Fibroblast of lung (primary cell): Measurements from ENCODE around the gene ACTR2. TPM values are rescaled to one million over a fixed set of nuclear protein-coding genes. Genes with fewer than 3 reads are reported as not detected.
A peak's percentile ranks its signal among the peaks of the same experiment; 100 is the strongest.

Experiments
- DNase-seq, 2 donors: peaks; one replicate each; pipeline versions ENCODE4 v3.0.0 to v3.0.0-alpha.2; 2010; ENCODE audit warnings: low read depth in 2 of 2
- H2AFZ ChIP-seq: 2 replicates; pipeline ENCODE4 v1.5.1; 2012; ENCODE audit warnings: low read length, control low read depth, inconsistent platforms
- H3K27ac ChIP-seq: 2 replicates; pipeline ENCODE4 v1.5.1; 2011; ENCODE audit warnings: low read length, control low read depth; ENCODE audit not compliant: insufficient read depth
- H3K27me3 ChIP-seq: 2 replicates; pipeline ENCODE4 v1.5.1; 2011; ENCODE audit warnings: mild to moderate bottlenecking, low read length; ENCODE audit not compliant: control insufficient read depth, insufficient read depth
- H3K36me3 ChIP-seq: 2 replicates; pipeline ENCODE4 v1.5.1; 2011; ENCODE audit warnings: low read length; ENCODE audit not compliant: control insufficient read depth, insufficient read depth
- H3K4me1 ChIP-seq: 2 replicates; pipeline ENCODE4 v1.5.1; 2011; ENCODE audit warnings: low read length; ENCODE audit not compliant: control insufficient read depth, insufficient read depth; ENCODE audit errors: extremely low read depth
- H3K4me2 ChIP-seq: 2 replicates; pipeline ENCODE4 v1.5.1; 2011; ENCODE audit warnings: low read length, control low read depth; ENCODE audit not compliant: insufficient read depth; ENCODE audit errors: extremely low read depth
- H3K4me3 ChIP-seq, 4 experiments: fragments of 200-600 bp in 1 of 4; sonication (generic) in 1 of 4; replicated peaks in 1 of 4; 2 replicates each; pipeline ENCODE4 v1.5.1; 2011 to 2016; ENCODE audit warnings: low read length in 4 of 4, low read depth in 3 of 4, mild to moderate bottlenecking in 3 of 4, control low read depth in 2 of 4, inconsistent platforms in 1 of 4, mixed read lengths in 1 of 4; ENCODE audit not compliant: insufficient read depth in 1 of 4; ENCODE audit errors: control extremely low read depth in 1 of 4
- H3K79me2 ChIP-seq: 2 replicates; pipeline ENCODE4 v1.5.1; 2012; ENCODE audit warnings: mild to moderate bottlenecking, low read length, inconsistent platforms; ENCODE audit not compliant: control insufficient read depth, insufficient read depth
- H3K9ac ChIP-seq: 2 replicates; pipeline ENCODE4 v1.5.1; 2011; ENCODE audit warnings: mild to moderate bottlenecking, low read length, control low read depth; ENCODE audit not compliant: insufficient read depth
- H3K9me3 ChIP-seq: 2 replicates; pipeline ENCODE4 v1.5.1; 2012; ENCODE audit warnings: low read depth, low read length; ENCODE audit not compliant: control insufficient read depth, insufficient read depth
- H4K20me1 ChIP-seq: 2 replicates; pipeline ENCODE4 v1.5.1; 2011; ENCODE audit warnings: low read length; ENCODE audit not compliant: control insufficient read depth, insufficient read depth; ENCODE audit errors: extremely low read depth
- EZH2 ChIP-seq: IDR thresholded peaks from 2 replicates; pipeline ENCODE4 v1.5.1; 2012; ENCODE audit warnings: low read length, control low read depth, mild to moderate bottlenecking; ENCODE audit errors: missing control alignments
- polyA plus RNA-seq, 2 donors: library from polyadenylated mRNA; depleted of rRNA in 1 of 2; stranded (reverse) in 1 of 2; unstranded in 1 of 2; fragments of >200 nt; gene quantifications; 2 replicates each; pipeline ENCODE4 v1.2.1, GENCODE V29; 2011 to 2012; ENCODE audit warnings: missing spikeins in 1 of 2
- total RNA-seq: library from RNA; depleted of rRNA; stranded (reverse); fragments of >200 nt; gene quantifications from 2 replicates; pipeline ENCODE4 v1.2.1, GENCODE V29; 2014
- TF ChIP-seq, protein P1 (sequence below), 2 donors: IDR thresholded peaks in 1 of 2; conservative IDR thresholded peaks in 1 of 2; 1 replicate in 1 of 2; 2 replicates in 1 of 2; pipeline ENCODE4 v1.5.1; 2011 to 2012; ENCODE audit warnings: low read length in 2 of 2, control low read depth in 1 of 2, inconsistent platforms in 1 of 2, low read depth in 1 of 2, mild to moderate bottlenecking in 1 of 2

Gene ACTR2
- total and polyA plus RNA-seq, 2 donors (not counting 1 experiment from before 2014, with no cell fraction given): 90.2 to 192 TPM

DNA sequence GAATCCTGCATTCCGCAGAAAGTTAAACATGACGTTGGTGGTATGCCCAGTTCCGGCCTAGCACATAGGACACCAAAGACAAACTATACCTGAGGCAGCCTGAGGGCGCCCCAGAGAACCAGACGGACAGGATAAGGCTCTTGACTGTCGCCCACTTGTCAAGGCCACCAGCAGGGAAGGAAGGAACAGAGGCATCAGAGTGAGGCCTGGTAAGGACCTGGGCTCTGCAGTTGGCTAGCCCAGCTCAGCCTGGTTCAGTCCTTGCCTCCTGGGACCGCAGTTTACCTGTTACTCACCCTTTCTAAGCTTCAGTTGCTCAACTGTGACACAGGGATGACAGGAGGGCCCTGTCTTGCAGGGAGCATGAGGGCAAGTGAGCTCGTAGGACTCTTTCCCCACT lies 82.1 kb downstream of the ACTR2 start:
- TF ChIP-seq EZH2: no peak
- TF ChIP-seq, protein P1, sequence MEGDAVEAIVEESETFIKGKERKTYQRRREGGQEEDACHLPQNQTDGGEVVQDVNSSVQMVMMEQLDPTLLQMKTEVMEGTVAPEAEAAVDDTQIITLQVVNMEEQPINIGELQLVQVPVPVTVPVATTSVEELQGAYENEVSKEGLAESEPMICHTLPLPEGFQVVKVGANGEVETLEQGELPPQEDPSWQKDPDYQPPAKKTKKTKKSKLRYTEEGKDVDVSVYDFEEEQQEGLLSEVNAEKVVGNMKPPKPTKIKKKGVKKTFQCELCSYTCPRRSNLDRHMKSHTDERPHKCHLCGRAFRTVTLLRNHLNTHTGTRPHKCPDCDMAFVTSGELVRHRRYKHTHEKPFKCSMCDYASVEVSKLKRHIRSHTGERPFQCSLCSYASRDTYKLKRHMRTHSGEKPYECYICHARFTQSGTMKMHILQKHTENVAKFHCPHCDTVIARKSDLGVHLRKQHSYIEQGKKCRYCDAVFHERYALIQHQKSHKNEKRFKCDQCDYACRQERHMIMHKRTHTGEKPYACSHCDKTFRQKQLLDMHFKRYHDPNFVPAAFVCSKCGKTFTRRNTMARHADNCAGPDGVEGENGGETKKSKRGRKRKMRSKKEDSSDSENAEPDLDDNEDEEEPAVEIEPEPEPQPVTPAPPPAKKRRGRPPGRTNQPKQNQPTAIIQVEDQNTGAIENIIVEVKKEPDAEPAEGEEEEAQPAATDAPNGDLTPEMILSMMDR (conservative IDR thresholded peaks at IDR 0.05 in 1 of 2, IDR thresholded peaks at IDR 0.05 in 1 of 2; ENCODE audit: low read depth in 1 of 2, low read length in 2 of 2): no peak
- H3K79me2 ChIP-seq: no peaks in the 10 kb centered on the region
- H3K27ac ChIP-seq: peak overlapping the region; percentile 54
- no peak for DNase-seq
- H3K4me3 ChIP-seq: no peak overlapping the region
- H4K20me1 ChIP-seq: no peaks in the 10 kb centered on the region
- peaks cover 7% of the 10 kb centered on the region for H3K4me1 ChIP-seq
- no peak overlapping the region for H2AFZ ChIP-seq
- no peak overlapping the region for H3K4me2 ChIP-seq
- no peaks in the 10 kb centered on the region for H3K27me3 ChIP-seq
- H3K9me3 ChIP-seq: no peaks in the 10 kb centered on the region
- no peak overlapping the region for H3K9ac ChIP-seq
- H3K36me3 ChIP-seq: peaks cover 18% of the 10 kb centered on the region

DNA sequence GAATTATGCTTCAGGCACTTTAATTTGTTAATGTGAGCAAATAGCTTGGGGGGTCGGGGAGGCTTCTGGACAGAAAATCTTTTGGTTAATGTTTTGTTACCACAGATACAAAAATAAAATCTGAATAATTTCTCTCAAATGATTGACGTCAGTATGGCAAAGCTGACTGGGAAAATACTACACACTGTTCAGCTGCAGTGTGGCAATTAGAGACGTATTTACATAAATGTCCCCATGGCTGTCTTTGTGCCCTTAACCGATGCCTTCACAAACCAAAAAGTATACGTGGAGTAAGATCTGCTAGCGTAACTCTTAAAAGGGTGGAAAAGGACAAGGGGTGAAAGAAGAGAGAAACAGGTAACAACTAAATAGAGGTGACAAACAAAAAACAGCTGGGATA lies 83.4 kb downstream of the ACTR2 start:
- Histone ChIP-seq H2AFZ (no peak overlapping the region), H3K27me3 (no peaks in the 10 kb centered on the region), H3K27ac (no peak overlapping the region), H3K36me3 (peaks cover 20% of the 10 kb centered on the region), H3K4me2 (no peak overlapping the region), H3K79me2 (no peaks in the 10 kb centered on the region), H4K20me1 (no peaks in the 10 kb centered on the region), H3K9ac (no peak overlapping the region), H3K4me1 (peaks cover 7% of the 10 kb centered on the region), H3K4me3 (no peak overlapping the region), H3K9me3 (no peaks in the 10 kb centered on the region)
- DNase-seq: no peak
- TF ChIP-seq EZH2: no peak
- TF ChIP-seq, protein P1 (conservative IDR thresholded peaks at IDR 0.05 in 1 of 2, IDR thresholded peaks at IDR 0.05 in 1 of 2; ENCODE audit: low read depth in 1 of 2, low read length in 2 of 2): no peak

GRCh38 chr2:65311596-65311995 lies 84.0 kb downstream of the ACTR2 start:
- H4K20me1 ChIP-seq: no peaks in the 10 kb centered on the region
- no peaks in the 10 kb centered on the region for H3K9me3 ChIP-seq
- H3K4me3 ChIP-seq: no peak overlapping the region
- H3K27ac ChIP-seq: no peak overlapping the region
- no peaks in the 10 kb centered on the region for H3K79me2 ChIP-seq
- no peaks in the 10 kb centered on the region for H3K27me3 ChIP-seq
- no peak overlapping the region for H3K4me2 ChIP-seq
- TF ChIP-seq, protein P1 (conservative IDR thresholded peaks at IDR 0.05 in 1 of 2, IDR thresholded peaks at IDR 0.05 in 1 of 2; ENCODE audit: low read depth in 1 of 2, low read length in 2 of 2): no peak
- no peak for TF ChIP-seq EZH2
- no peak for DNase-seq
- H2AFZ ChIP-seq: no peak overlapping the region
- peaks cover 20% of the 10 kb centered on the region for H3K36me3 ChIP-seq
- no peak overlapping the region for H3K9ac ChIP-seq
- peaks cover 12% of the 10 kb centered on the region for H3K4me1 ChIP-seq
